Activated CD4-positive, alpha-beta T cell treated with anti-CD3 and anti-CD28 coated beads, Interleukin-2, Interleukin-4, amounts not matched to agents 100 ng/mL and 50 ng/mL, durations not matched to agents 16 hours and 8 hours (primary cell): ENCODE measurements around the gene RPH3AL.
"Not testable (repeated sequence)": the region's sequence is repeated elsewhere in the genome, so short reads cannot be mapped to it uniquely, and the experiment has no call there.

ENCODE experiments used
- DNase-seq: peaks from one replicate; pipeline ENCODE4 v3.0.0-alpha.2; 2020; ENCODE audit warnings: low spot score

The RPH3AL gene

DNA sequence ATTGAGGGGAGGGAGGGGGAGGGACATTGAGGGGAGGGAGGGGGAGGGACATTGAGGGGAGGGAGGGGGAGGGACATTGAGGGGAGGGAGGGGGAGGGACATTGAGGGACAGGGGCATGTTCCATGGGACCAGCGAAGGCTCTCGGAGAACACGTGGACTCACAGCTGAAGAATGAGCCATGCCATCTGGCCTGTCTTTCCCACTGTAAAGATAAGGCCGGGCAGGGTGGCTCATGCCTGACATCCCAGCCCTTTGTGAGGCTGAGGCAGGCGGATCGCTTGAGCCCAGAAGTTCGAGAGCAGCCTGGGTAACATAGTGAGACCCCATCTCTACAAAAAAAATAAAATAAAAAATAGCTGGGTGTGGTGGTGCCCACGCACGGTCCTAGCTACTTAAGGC is 32.5 kb downstream of the RPH3AL start:
- no peak for DNase-seq

- DNase-seq: no peak
Observed at GRCh38 chr17:319266-319665, 33.3 kb downstream of the RPH3AL start.

GRCh38 chr17:317070-317469 is 35.5 kb downstream of the RPH3AL start:
- DNase-seq: not testable (repeated sequence)

DNA sequence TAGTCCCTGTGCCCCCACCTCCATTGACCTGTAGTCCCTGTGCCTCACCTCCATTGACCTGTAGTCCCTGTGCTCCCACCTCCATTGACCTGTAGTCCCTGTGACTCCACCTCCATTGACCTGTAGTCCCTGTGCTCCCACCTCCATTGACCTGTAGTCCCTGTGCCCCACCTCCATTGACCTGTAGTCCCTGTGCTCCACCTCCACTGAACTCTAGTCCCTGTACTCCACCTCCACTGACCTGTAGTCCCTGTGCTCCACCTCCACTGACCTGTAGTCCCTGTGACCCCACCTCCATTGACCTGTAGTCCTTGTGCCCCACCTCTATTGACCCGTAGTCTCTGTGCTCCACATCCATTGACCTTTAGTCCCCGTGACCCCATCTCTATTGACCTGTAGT is 37.2 kb downstream of the RPH3AL start:
- DNase-seq: not testable (repeated sequence)

GRCh38 chr17:314614-314944 is 38.0 kb downstream of the RPH3AL start:
- not testable (repeated sequence) for DNase-seq

DNA sequence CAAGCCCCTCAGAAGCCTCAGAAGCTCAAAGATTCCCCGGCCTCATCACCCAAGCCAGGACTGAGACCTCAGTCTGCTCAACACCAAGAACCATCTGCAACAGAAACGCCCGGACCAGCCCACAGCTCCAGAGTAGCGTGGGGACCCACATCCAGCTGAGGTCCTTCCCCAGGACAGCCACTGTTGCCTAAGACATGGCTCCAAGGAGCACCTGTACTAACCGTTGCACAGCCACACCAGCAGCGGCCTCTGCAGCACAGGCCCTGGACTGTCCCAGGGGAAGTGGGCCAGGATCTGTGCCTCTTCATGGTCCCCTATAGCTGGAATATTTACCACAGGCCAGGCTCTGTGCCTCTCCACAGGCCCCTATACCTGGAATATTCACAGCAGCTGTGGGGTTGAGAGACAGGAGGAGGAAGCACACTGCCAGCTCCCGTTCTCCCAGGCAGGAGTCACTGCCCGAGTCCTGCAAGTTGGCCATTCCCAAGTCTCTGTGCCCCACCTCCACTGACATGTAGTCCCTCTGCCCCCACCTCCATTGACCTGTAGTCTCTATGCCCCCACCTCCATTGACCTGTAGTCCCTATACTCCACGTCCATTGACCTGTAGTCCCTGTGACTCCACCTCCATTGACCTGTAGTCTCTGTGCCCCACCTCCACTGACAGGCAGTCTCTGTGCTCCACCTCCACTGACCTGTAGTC is 38.5 kb downstream of the RPH3AL start:
- no peak for DNase-seq

- no peak for DNase-seq
Observed at GRCh38 chr17:313231-313630, 39.4 kb downstream of the RPH3AL start.

GRCh38 chr17:312476-313148 is 40.0 kb downstream of the RPH3AL start:
- DNase-seq: no peak

DNA sequence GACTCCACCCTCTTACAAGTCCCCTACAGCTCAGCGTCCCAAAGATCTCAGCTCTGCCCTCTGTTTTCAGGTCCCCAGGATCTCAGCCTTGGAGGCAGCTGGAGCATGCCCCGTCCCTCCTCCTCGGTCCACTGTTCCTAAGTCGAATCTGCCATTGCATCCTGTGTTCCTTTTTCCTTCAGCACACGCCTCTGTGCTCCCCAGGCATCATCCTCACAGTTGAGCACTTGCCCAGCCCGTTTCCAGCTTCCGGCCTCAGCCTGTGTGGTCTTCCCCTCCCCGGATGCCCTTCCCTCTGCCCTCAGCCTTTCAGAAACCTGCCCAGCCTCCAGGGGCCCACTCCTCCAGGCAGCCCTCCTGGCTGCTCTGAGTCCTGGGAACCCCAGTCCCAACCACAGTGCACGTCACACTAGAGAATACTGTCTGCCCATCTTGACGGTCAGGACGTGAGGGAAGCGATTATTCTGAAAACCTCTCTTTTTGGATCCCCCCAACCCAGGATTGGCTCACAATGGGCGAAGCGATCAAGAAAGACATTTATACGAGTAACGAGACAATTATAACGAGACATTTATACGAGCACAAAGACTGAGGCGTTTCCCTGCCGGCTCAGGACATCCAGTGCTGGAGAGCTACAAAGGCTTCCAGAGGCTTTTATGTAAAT is 41.4 kb downstream of the RPH3AL start:
- no peak for DNase-seq

- DNase-seq: no peak
Observed at GRCh38 chr17:310111-311010, 42.2 kb downstream of the RPH3AL start.

DNA sequence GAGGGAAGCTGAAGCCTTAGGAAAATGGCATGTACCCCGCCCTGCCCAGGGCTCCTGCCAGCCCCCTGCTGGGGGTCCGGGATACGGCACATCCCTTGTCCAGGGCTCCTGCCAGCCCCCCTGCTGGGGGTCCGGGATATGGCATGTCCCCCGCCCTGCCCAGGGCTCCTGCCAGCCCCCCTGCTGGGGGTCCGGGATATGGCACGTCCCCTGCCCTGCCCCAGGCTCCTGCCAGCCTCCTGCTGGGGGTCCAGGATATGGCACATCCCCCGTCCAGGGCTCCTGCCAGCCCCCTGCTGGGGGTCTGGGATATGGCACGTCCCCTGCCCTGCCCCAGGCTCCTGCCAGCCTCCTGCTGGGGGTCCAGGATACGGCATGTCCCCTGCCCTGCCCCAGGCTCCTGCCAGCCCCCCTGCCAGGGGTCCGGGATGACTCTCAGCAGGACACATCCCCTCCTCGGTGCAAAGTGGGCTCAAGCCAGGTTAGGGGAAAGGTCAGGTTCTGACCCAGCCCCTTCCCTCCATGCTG is 43.2 kb downstream of the RPH3AL start:
- DNase-seq: no peak

DNA sequence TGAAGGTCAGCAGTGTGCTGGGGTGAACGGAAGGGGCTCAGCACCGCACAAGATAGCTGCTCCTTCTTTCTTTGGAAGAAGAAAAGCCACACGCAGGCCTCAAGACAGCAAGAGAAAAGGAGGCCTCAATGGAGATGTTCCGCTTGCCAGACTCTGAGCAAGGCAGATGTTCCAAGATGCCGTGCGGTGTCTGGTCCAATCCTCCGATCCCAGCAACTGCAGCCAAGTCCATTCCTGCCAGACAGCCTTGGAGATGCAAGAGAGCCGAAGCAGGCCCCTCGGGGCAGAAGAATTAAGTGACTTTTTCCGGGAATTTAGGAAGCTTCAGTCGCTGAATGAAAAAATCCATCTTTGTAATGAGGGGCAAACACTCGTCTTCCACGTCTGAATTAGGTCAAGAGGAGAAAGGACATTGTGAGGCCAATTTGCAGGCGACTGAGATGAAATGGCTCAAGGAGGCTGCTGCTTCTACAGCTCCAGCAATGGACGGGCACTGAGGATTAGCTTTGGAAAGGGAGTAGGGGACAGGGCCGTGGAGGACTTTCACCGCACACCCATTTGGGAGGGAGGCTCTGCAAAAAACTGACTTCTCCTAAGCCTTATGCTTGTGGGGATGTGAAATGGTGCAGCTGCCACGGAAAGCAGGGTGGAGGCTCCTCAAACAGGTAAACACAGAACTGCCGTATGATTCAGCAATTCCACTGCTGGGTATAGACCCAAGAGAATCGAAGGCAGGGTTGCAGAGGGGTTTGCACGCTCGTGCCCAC is 44.7 kb downstream of the RPH3AL start:
- DNase-seq: no peak

- no peak for DNase-seq
Observed at GRCh38 chr17:307295-307691, 45.3 kb downstream of the RPH3AL start.

- no peak for DNase-seq
Observed at GRCh38 chr17:306536-307294, 45.9 kb downstream of the RPH3AL start.

- no peak for DNase-seq
Observed at GRCh38 chr17:306116-306515, 46.5 kb downstream of the RPH3AL start.

DNA sequence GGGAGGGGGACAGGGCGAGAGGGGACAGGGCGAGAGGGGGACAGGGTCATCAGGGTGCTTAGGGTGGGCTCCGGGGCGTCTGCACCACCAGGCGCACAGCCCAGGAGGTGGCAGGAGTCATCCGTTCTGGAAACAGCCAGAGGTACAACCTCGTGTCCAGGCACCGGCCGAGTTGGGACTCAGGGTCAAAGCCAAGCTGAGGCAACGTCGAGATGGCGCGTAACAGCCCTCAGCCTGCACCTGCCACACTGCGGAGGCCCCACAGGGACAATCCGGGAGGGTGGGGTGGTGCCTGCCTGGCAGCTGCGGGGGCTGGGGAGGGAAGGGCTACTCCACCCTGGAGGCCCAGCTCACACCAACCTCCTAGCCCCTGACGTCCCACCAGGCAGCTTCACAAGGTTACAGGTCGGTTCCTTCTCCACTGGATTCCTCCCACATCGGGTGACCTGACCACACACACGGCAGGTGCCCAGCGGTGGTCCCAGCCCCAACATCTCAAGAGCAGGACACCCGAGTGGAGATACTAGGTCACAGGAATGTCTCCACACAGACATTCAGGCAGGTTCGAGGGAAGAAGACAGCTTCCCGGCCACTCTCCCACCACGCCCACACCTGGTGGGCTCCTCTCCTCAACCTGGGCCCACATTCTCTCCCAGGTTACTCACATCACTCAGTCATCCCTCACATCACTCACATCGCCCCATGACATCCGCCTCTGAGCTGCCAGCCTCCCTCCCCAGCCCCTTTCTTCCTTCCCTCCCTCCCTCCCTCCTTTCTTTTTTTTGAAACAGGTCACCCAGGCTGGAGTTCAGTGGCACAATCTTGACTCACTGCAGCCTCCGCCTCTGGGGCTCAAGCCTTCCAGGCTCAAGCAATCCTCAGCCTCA is 47.3 kb downstream of the RPH3AL start:
- no peak for DNase-seq

- DNase-seq: no peak
Observed at GRCh38 chr17:304461-304860, 48.1 kb downstream of the RPH3AL start.

GRCh38 chr17:303168-303567 is 49.4 kb downstream of the RPH3AL start:
- DNase-seq: no peak

- DNase-seq: no peak
Observed at GRCh38 chr17:302300-302698, 50.3 kb downstream of the RPH3AL start.
